ENCODE results near the gene RBM46. TPM values are rescaled to one million over a fixed set of nuclear protein-coding genes. Genes with fewer than 3 reads are reported as not detected.

RBM46 gene
- 0.06 TPM for polyA plus RNA-seq (2013, experiment 1 of 2)
- polyA plus RNA-seq (2013, experiment 2 of 2), result 0.04 TPM

GRCh38 chr4:154781126-154781982, at the start of gene RBM46:
Gene RBM46, plus strand, starts transcription at chr4:154781272. Its CDS starts 15,481 bp downstream, at chr4:154796753.
- H3K27ac ChIP-seq (replicated peaks; ENCODE audit: low read length), result no peak within 1 kb of the TSS
- no peaks in the 10 kb centered on the region for H3K27me3 ChIP-seq (ENCODE audit: control insufficient read depth in 3 of 3, insufficient read depth in 3 of 3, low read depth in 1 of 3, low read length in 3 of 3)
- H4K91ac ChIP-seq (ENCODE audit: low read depth, low read length, poor library complexity), result no peak within 1 kb of the TSS
- H2BK5ac ChIP-seq (ENCODE audit: low read length), result no peak within 1 kb of the TSS
- no peaks in the 10 kb centered on the region for H3K9me3 ChIP-seq (replicated peaks in 1 of 2; ENCODE audit: control insufficient read depth in 2 of 2, insufficient read depth in 1 of 2, low read depth in 1 of 2, low read length in 2 of 2)
- no peak within 1 kb of the TSS for H3K4ac ChIP-seq (ENCODE audit: low read length)
- no peak within 1 kb of the TSS for H3K9ac ChIP-seq (ENCODE audit: low read depth, low read length, poor library complexity)
- no peak for DNase-seq (ENCODE audit: low spot score)
- H3K14ac ChIP-seq (ENCODE audit: low read length), result no peak within 1 kb of the TSS
- H3K79me1 ChIP-seq (ENCODE audit: low read depth, low read length), result peaks cover 2% of the 10 kb centered on the region
- H2BK15ac ChIP-seq (ENCODE audit: low read length), result peak within 1 kb of the TSS; percentile 58
- WGBS, 2 donors (ENCODE audit: extremely low coverage in 2 of 2, insufficient read length in 2 of 2, insufficient replicate concordance in 1 of 2), result no CpG with 5 or more reads among the region's 76 CpGs
- no peak within 1 kb of the TSS for H4K8ac ChIP-seq (ENCODE audit: low read depth, low read length)
- H2BK120ac ChIP-seq (ENCODE audit: low read depth, low read length), result no peak within 1 kb of the TSS
- no peaks in the 10 kb centered on the region for H3K4me1 ChIP-seq (ENCODE audit: control insufficient read depth in 2 of 2, insufficient read depth in 1 of 2, low read depth in 1 of 2, low read length in 2 of 2)
- peak within 1 kb of the TSS; percentile 64 for H3K18ac ChIP-seq (ENCODE audit: low read length)
- no peak within 1 kb of the TSS for H3K4me2 ChIP-seq (ENCODE audit: insufficient read depth, low read length, poor library complexity, severe bottlenecking)
- no peak within 1 kb of the TSS for H2AFZ ChIP-seq (ENCODE audit: low read length)
- no peaks in the 10 kb centered on the region for H3K36me3 ChIP-seq (replicated peaks in 1 of 2; ENCODE audit: control insufficient read depth in 2 of 2, insufficient read depth in 2 of 2, low read length in 2 of 2)
- H2AK5ac ChIP-seq (ENCODE audit: low read depth, low read length), result no peak within 1 kb of the TSS
- H3K4me3 ChIP-seq (ENCODE audit: low read length in 2 of 2), result no peak within 1 kb of the TSS
- no peak within 1 kb of the TSS for H3K23ac ChIP-seq (ENCODE audit: low read depth, low read length, poor library complexity)
- no peak within 1 kb of the TSS for H2BK12ac ChIP-seq (ENCODE audit: low read length)

- no peak overlapping the region for H2AFZ ChIP-seq (ENCODE audit: low read length)
These were observed 49.3 kb upstream of the RBM46 start for GRCh38 chr4:154731756-154732155.

GRCh38 chr4:154732669-154733068, 48.4 kb upstream of the RBM46 start:
- H3K18ac ChIP-seq (ENCODE audit: low read length), result no peak overlapping the region
- H3K14ac ChIP-seq (ENCODE audit: low read length), result no peak overlapping the region
- no peak overlapping the region for H2BK12ac ChIP-seq (ENCODE audit: low read length)
- H2AK5ac ChIP-seq (ENCODE audit: low read depth, low read length), result no peak overlapping the region
- H3K9ac ChIP-seq (ENCODE audit: low read depth, low read length, poor library complexity), result no peak overlapping the region
- no CpG with 5 or more reads among the region's 4 CpGs for WGBS, 2 donors (ENCODE audit: extremely low coverage in 2 of 2, insufficient read length in 2 of 2, insufficient replicate concordance in 1 of 2)
- H3K79me1 ChIP-seq (ENCODE audit: low read depth, low read length), result no peaks in the 10 kb centered on the region
- H2BK5ac ChIP-seq (ENCODE audit: low read length), result no peak overlapping the region
- H3K36me3 ChIP-seq (replicated peaks in 1 of 2; ENCODE audit: control insufficient read depth in 2 of 2, insufficient read depth in 2 of 2, low read length in 2 of 2), result no peaks in the 10 kb centered on the region
- no peak overlapping the region for H2BK15ac ChIP-seq (ENCODE audit: low read length)
- no peak overlapping the region for H3K27ac ChIP-seq (replicated peaks; ENCODE audit: low read length)
- H3K4me3 ChIP-seq (ENCODE audit: low read length in 2 of 2), result no peak overlapping the region
- no peak overlapping the region for H3K4ac ChIP-seq (ENCODE audit: low read length)
- H4K8ac ChIP-seq (ENCODE audit: low read depth, low read length), result no peak overlapping the region
- no peaks in the 10 kb centered on the region for H3K27me3 ChIP-seq (ENCODE audit: control insufficient read depth in 3 of 3, insufficient read depth in 3 of 3, low read depth in 1 of 3, low read length in 3 of 3)
- H4K91ac ChIP-seq (ENCODE audit: low read depth, low read length, poor library complexity), result no peak overlapping the region
- no peak overlapping the region for H3K23ac ChIP-seq (ENCODE audit: low read depth, low read length, poor library complexity)
- no peaks in the 10 kb centered on the region for H3K9me3 ChIP-seq (replicated peaks in 1 of 2; ENCODE audit: control insufficient read depth in 2 of 2, insufficient read depth in 1 of 2, low read depth in 1 of 2, low read length in 2 of 2)
- DNase-seq (ENCODE audit: low spot score), result no peak
- no peaks in the 10 kb centered on the region for H3K4me1 ChIP-seq (ENCODE audit: control insufficient read depth in 2 of 2, insufficient read depth in 1 of 2, low read depth in 1 of 2, low read length in 2 of 2)
- no peak overlapping the region for H2AFZ ChIP-seq (ENCODE audit: low read length)
- H2BK120ac ChIP-seq (ENCODE audit: low read depth, low read length), result no peak overlapping the region
- H3K4me2 ChIP-seq (ENCODE audit: insufficient read depth, low read length, poor library complexity, severe bottlenecking), result no peak overlapping the region

More at GRCh38 chr4:154731756-154732155, 49.3 kb upstream of the RBM46 start:
- Histone ChIP-seq H3K9ac (ENCODE audit: low read depth, low read length, poor library complexity) (no peak overlapping the region), H3K4me1 (ENCODE audit: control insufficient read depth in 2 of 2, insufficient read depth in 1 of 2, low read depth in 1 of 2, low read length in 2 of 2) (no peaks in the 10 kb centered on the region), H3K79me1 (ENCODE audit: low read depth, low read length) (no peaks in the 10 kb centered on the region), H3K18ac (ENCODE audit: low read length) (no peak overlapping the region), H2BK15ac (ENCODE audit: low read length) (no peak overlapping the region), H3K4me3 (ENCODE audit: low read length in 2 of 2) (no peak overlapping the region), H4K8ac (ENCODE audit: low read depth, low read length) (no peak overlapping the region), H2BK120ac (ENCODE audit: low read depth, low read length) (no peak overlapping the region), H3K27ac (replicated peaks; ENCODE audit: low read length) (no peak overlapping the region), H3K4ac (ENCODE audit: low read length) (no peak overlapping the region), H2BK12ac (ENCODE audit: low read length) (no peak overlapping the region), H3K23ac (ENCODE audit: low read depth, low read length, poor library complexity) (no peak overlapping the region), H3K9me3 (replicated peaks in 1 of 2; ENCODE audit: control insufficient read depth in 2 of 2, insufficient read depth in 1 of 2, low read depth in 1 of 2, low read length in 2 of 2) (no peaks in the 10 kb centered on the region), H3K4me2 (ENCODE audit: insufficient read depth, low read length, poor library complexity, severe bottlenecking) (no peak overlapping the region), H2BK5ac (ENCODE audit: low read length) (no peak overlapping the region), H3K14ac (ENCODE audit: low read length) (no peak overlapping the region), H4K91ac (ENCODE audit: low read depth, low read length, poor library complexity) (no peak overlapping the region), H2AK5ac (ENCODE audit: low read depth, low read length) (no peak overlapping the region), H3K36me3 (replicated peaks in 1 of 2; ENCODE audit: control insufficient read depth in 2 of 2, insufficient read depth in 2 of 2, low read length in 2 of 2) (no peaks in the 10 kb centered on the region), H3K27me3 (ENCODE audit: control insufficient read depth in 3 of 3, insufficient read depth in 3 of 3, low read depth in 1 of 3, low read length in 3 of 3) (no peaks in the 10 kb centered on the region)
- DNase-seq (ENCODE audit: low spot score), result no peak

- Histone ChIP-seq H3K4me3 (ENCODE audit: low read length in 2 of 2) (no peak overlapping the region), H3K4me2 (ENCODE audit: insufficient read depth, low read length, poor library complexity, severe bottlenecking) (no peak overlapping the region), H3K27me3 (ENCODE audit: control insufficient read depth in 3 of 3, insufficient read depth in 3 of 3, low read depth in 1 of 3, low read length in 3 of 3) (peaks cover 0 to 28% (median 15%) of the 10 kb centered on the region in 3 experiments), H3K14ac (ENCODE audit: low read length) (no peak overlapping the region), H4K91ac (ENCODE audit: low read depth, low read length, poor library complexity) (no peak overlapping the region), H2BK5ac (ENCODE audit: low read length) (no peak overlapping the region), H2BK15ac (ENCODE audit: low read length) (no peak overlapping the region), H3K9ac (ENCODE audit: low read depth, low read length, poor library complexity) (no peak overlapping the region), H3K23ac (ENCODE audit: low read depth, low read length, poor library complexity) (no peak overlapping the region), H3K18ac (ENCODE audit: low read length) (no peak overlapping the region), H3K9me3 (replicated peaks in 1 of 2; ENCODE audit: control insufficient read depth in 2 of 2, insufficient read depth in 1 of 2, low read depth in 1 of 2, low read length in 2 of 2) (no peaks in the 10 kb centered on the region), H3K27ac (replicated peaks; ENCODE audit: low read length) (no peak overlapping the region), H3K36me3 (replicated peaks in 1 of 2; ENCODE audit: control insufficient read depth in 2 of 2, insufficient read depth in 2 of 2, low read length in 2 of 2) (no peaks in the 10 kb centered on the region), H4K8ac (ENCODE audit: low read depth, low read length) (no peak overlapping the region), H3K4ac (ENCODE audit: low read length) (no peak overlapping the region), H2BK12ac (ENCODE audit: low read length) (no peak overlapping the region), H3K79me1 (ENCODE audit: low read depth, low read length) (no peaks in the 10 kb centered on the region), H2AK5ac (ENCODE audit: low read depth, low read length) (no peak overlapping the region), H2BK120ac (ENCODE audit: low read depth, low read length) (no peak overlapping the region), H2AFZ (ENCODE audit: low read length) (no peak overlapping the region), H3K4me1 (ENCODE audit: control insufficient read depth in 2 of 2, insufficient read depth in 1 of 2, low read depth in 1 of 2, low read length in 2 of 2) (peaks cover 0 to 9% of the 10 kb centered on the region in 2 donors)
- WGBS, 2 donors (ENCODE audit: extremely low coverage in 2 of 2, insufficient read length in 2 of 2, insufficient replicate concordance in 1 of 2), result no CpG with 5 or more reads among the region's 1 CpG
- no peak for DNase-seq (ENCODE audit: low spot score)
These were observed 44.3 kb upstream of the RBM46 start for GRCh38 chr4:154736770-154737169.
